ENCODE results near the gene CHST15.

GRCh38 chr10:124089859-124090258 is 3.5 kb downstream of the CHST15 start:
- no peak for TF ChIP-seq EZH2phosphoT487 (IDR thresholded peaks at IDR 0.05; ENCODE audit: borderline replicate concordance, low read depth, low read length)
- TF ChIP-seq, protein P1, sequence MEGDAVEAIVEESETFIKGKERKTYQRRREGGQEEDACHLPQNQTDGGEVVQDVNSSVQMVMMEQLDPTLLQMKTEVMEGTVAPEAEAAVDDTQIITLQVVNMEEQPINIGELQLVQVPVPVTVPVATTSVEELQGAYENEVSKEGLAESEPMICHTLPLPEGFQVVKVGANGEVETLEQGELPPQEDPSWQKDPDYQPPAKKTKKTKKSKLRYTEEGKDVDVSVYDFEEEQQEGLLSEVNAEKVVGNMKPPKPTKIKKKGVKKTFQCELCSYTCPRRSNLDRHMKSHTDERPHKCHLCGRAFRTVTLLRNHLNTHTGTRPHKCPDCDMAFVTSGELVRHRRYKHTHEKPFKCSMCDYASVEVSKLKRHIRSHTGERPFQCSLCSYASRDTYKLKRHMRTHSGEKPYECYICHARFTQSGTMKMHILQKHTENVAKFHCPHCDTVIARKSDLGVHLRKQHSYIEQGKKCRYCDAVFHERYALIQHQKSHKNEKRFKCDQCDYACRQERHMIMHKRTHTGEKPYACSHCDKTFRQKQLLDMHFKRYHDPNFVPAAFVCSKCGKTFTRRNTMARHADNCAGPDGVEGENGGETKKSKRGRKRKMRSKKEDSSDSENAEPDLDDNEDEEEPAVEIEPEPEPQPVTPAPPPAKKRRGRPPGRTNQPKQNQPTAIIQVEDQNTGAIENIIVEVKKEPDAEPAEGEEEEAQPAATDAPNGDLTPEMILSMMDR (conservative IDR thresholded peaks at IDR 0.05; ENCODE audit: low read length) = no peak
